HCT116 (cell line): Measurements from ENCODE around the gene RHOB. TPM values are rescaled to one million over a fixed set of nuclear protein-coding genes. Genes with fewer than 3 reads are reported as not detected.

Experiments used
- ATAC-seq: fragments of 200-7000 bp; cut with Tn5 transposase; 2 replicates; pipeline ENCODE4 v1.9.1; 2020; ENCODE audit warnings: mild to moderate bottlenecking, moderate library complexity
- BruUV-seq: library from RNA; stranded (reverse); fragments of 400-500 nt; replicated peaks from 2 replicates; lab custom pipeline; 2021; lab: Mats Ljungman, UMichigan
- CTCF ChIA-PET: fragments of 300-600 bp; sonication (Branson Sonifier 250); formaldehyde crosslinking; loops from one replicate; lab custom pipeline; 2021; ENCODE audit warnings: antibody characterized with exemption; lab: Charles Lee
- POLR2A ChIA-PET: fragments of 300-600, 350-600 bp; sonication (Branson Sonifier 250); formaldehyde crosslinking; loops from one replicate; lab custom pipeline; 2021; ENCODE audit warnings: antibody characterized with exemption; lab: Charles Lee
- RAD21 ChIA-PET, 2 experiments: fragments of 300-600 bp; sonication (Branson Sonifier 250); formaldehyde crosslinking; loops; one replicate each; lab custom pipeline; 2023; ENCODE audit warnings: low total read pairs in 2 of 2; ENCODE audit not compliant: uncharacterized antibody in 2 of 2, unreplicated experiment in 2 of 2, low non-redundant PET in 1 of 2; lab: Charles Lee
- DNase-seq: peaks from one replicate; pipeline ENCODE4 v3.0.0-alpha.2; 2010; ENCODE audit warnings: low read depth, low spot score
- H2AFZ ChIP-seq: fragments of 200-600 bp; shearing (Covaris generic), sonication (generic); 2 replicates; pipeline ENCODE4 v1.6.1; 2017; ENCODE audit warnings: low read depth, mixed run types, mixed read lengths, antibody characterized with exemption, low read length; ENCODE audit not compliant: poor library complexity, severe bottlenecking
- H3K27ac ChIP-seq: 2 replicates; pipeline ENCODE4 v1.5.1; 2012; ENCODE audit warnings: low read depth, low read length
- H3K27me3 ChIP-seq: fragments of 200-600 bp; sonication (generic); 2 replicates; pipeline ENCODE4 v1.6.1; 2016; ENCODE audit warnings: mixed run types, low read length, mixed read lengths; ENCODE audit not compliant: insufficient read depth
- H3K36me3 ChIP-seq, 2 experiments: fragments of 200-500 bp in 1 of 2; fragments of 200-600 bp in 1 of 2; sonication (Bioruptor generic) in 1 of 2; sonication (generic) in 1 of 2; 2 replicates each; pipeline versions ENCODE4 v1.5.1 to v1.6.1; 2014 to 2016; ENCODE audit warnings: low read length in 2 of 2, inconsistent platforms in 1 of 2, mixed read lengths in 1 of 2, mixed run types in 1 of 2; ENCODE audit not compliant: insufficient read depth in 2 of 2, control insufficient read depth in 1 of 2
- H3K4me1 ChIP-seq, 2 experiments: fragments of 200-600 bp in 1 of 2; sonication (generic) in 1 of 2; 2 replicates each; pipeline versions ENCODE4 v1.5.1 to v1.6.1; 2012 to 2017; ENCODE audit warnings: low read length in 2 of 2, inconsistent platforms in 1 of 2, mild to moderate bottlenecking in 1 of 2, mixed read lengths in 1 of 2, mixed run types in 1 of 2, moderate library complexity in 1 of 2; ENCODE audit not compliant: insufficient read depth in 2 of 2, control insufficient read depth in 1 of 2
- H3K4me2 ChIP-seq: fragments of 200-600 bp; sonication (generic); 2 replicates; pipeline ENCODE4 v1.6.1; 2017; ENCODE audit warnings: mixed run types, low read length, mixed read lengths
- H3K4me3 ChIP-seq, 2 experiments: fragments of 200-600 bp in 1 of 2; sonication (generic) in 1 of 2; replicated peaks in 1 of 2; 2 replicates each; pipeline ENCODE4 v1.5.1; 2011 to 2016; ENCODE audit warnings: low read length in 2 of 2, control low read depth in 1 of 2, low read depth in 1 of 2, mild to moderate bottlenecking in 1 of 2, mixed read lengths in 1 of 2, mixed run types in 1 of 2
- H3K79me2 ChIP-seq: fragments of 200-600 bp; sonication (generic); 2 replicates; pipeline ENCODE4 v1.6.1; 2017; ENCODE audit warnings: mild to moderate bottlenecking, mixed run types, low read length, moderate library complexity, mixed read lengths; ENCODE audit not compliant: insufficient read depth
- H3K9ac ChIP-seq: fragments of 200-600 bp; sonication (generic); 2 replicates; pipeline ENCODE4 v1.6.1; 2016; ENCODE audit warnings: low read length, mixed read lengths
- H3K9me2 ChIP-seq: fragments of 200-600 bp; sonication (generic), shearing (Covaris generic); 2 replicates; pipeline ENCODE4 v1.6.1; 2017; ENCODE audit warnings: mixed run types, mild to moderate bottlenecking, moderate library complexity; ENCODE audit not compliant: insufficient read depth
- H3K9me3 ChIP-seq, 2 experiments: fragments of 200-500 bp in 1 of 2; fragments of 200-600 bp in 1 of 2; sonication (Bioruptor generic) in 1 of 2; sonication (generic) in 1 of 2; 2 replicates each; pipeline ENCODE4 v1.6.1; 2014 to 2017; ENCODE audit warnings: low read length in 2 of 2, mixed read lengths in 2 of 2, inconsistent platforms in 1 of 2, low read depth in 1 of 2, mild to moderate bottlenecking in 1 of 2, mixed run types in 1 of 2, moderate library complexity in 1 of 2; ENCODE audit not compliant: control insufficient read depth in 1 of 2, insufficient read depth in 1 of 2
- H4K20me1 ChIP-seq: fragments of 200-600 bp; sonication (generic), shearing (Covaris generic); 2 replicates; pipeline ENCODE4 v1.6.1; 2017; ENCODE audit warnings: mixed run types, mild to moderate bottlenecking, moderate library complexity; ENCODE audit not compliant: insufficient read depth
- CBX3 ChIP-seq: IDR thresholded peaks from 2 replicates; pipeline ENCODE4 v1.6.1; 2012; ENCODE audit warnings: low read depth
- CEBPB ChIP-seq: IDR thresholded peaks from 2 replicates; pipeline ENCODE4 v1.6.1; 2012; ENCODE audit warnings: low read depth
- EGR1 ChIP-seq: IDR thresholded peaks from 2 replicates; pipeline ENCODE4 v1.6.1; 2012; ENCODE audit warnings: low read depth
- ELF1 ChIP-seq: IDR thresholded peaks from 2 replicates; pipeline ENCODE4 v1.6.1; 2012; ENCODE audit warnings: low read depth, borderline replicate concordance
- EZH2 ChIP-seq: fragments of 200-600 bp; sonication (generic); IDR thresholded peaks from 2 replicates; pipeline ENCODE4 v1.6.1; 2017; ENCODE audit warnings: antibody characterized with exemption, mixed run types
- JUND ChIP-seq: IDR thresholded peaks from 2 replicates; pipeline ENCODE4 v1.6.1; 2012
- SP1 ChIP-seq: IDR thresholded peaks from 2 replicates; pipeline ENCODE4 v1.6.1; 2012; ENCODE audit warnings: low read depth
- SRF ChIP-seq: IDR thresholded peaks from 2 replicates; pipeline ENCODE4 v1.6.1; 2012; ENCODE audit warnings: low read depth
- YY1 ChIP-seq: IDR thresholded peaks from 2 replicates; pipeline ENCODE4 v1.6.1; 2011; ENCODE audit warnings: low read length, low read depth, moderate library complexity, mild to moderate bottlenecking; ENCODE audit not compliant: insufficient replicate concordance; ENCODE audit errors: extremely low read depth
- intact Hi-C: fragments of 100-400 bp; cut with micrococcal nuclease; formaldehyde crosslinking; loops from 2 replicates; pipeline ENCODE4 v1.10.0; 2022
- total RNA-seq: library from RNA; stranded (reverse); gene quantifications from one replicate; pipeline ENCODE4 v1.2.1, GENCODE V29; 2021; ENCODE audit not compliant: unreplicated experiment
- TF ChIP-seq, protein P1 (sequence below): IDR thresholded peaks from 2 replicates; pipeline ENCODE4 v1.6.1; 2011; ENCODE audit warnings: mild to moderate bottlenecking, low read length, moderate library complexity; ENCODE audit not compliant: insufficient replicate concordance; ENCODE audit errors: extremely low read depth
- TF ChIP-seq, protein P2 (sequence below): IDR thresholded peaks from 2 replicates; pipeline ENCODE4 v1.6.1; 2012

Gene RHOB
- total RNA-seq, 1 experiment from 2014 or later: 72.9 TPM

DNA sequence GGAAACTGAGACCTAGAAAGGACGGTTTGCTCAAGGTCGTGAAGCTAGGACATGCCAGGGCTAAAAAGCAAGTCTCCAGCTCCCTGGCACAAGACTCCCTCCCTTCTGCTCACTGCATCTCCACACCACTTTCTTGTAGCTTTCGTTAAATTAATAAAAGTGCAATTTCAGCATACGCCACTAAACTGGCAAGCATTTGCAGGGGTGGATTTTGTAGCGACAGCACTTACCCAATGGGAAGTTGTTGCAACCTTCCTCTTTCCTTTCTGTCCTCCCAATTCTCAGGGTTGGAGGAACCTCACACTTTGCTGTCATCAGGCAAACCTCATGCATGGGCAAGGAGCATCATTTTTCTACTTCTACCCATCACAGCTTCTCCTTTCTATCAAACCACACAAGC, 7.4 kb upstream of the RHOB start (continued):
- TF ChIP-seq, protein P1, sequence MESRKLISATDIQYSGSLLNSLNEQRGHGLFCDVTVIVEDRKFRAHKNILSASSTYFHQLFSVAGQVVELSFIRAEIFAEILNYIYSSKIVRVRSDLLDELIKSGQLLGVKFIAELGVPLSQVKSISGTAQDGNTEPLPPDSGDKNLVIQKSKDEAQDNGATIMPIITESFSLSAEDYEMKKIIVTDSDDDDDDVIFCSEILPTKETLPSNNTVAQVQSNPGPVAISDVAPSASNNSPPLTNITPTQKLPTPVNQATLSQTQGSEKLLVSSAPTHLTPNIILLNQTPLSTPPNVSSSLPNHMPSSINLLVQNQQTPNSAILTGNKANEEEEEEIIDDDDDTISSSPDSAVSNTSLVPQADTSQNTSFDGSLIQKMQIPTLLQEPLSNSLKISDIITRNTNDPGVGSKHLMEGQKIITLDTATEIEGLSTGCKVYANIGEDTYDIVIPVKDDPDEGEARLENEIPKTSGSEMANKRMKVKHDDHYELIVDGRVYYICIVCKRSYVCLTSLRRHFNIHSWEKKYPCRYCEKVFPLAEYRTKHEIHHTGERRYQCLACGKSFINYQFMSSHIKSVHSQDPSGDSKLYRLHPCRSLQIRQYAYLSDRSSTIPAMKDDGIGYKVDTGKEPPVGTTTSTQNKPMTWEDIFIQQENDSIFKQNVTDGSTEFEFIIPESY: no peak
- TF ChIP-seq SRF (no peak), EGR1 (no peak), ELF1 (no peak), JUND (no peak), YY1 (no peak), EZH2 (no peak), CEBPB (no peak), CBX3 (no peak)
- TF ChIP-seq, protein P2, sequence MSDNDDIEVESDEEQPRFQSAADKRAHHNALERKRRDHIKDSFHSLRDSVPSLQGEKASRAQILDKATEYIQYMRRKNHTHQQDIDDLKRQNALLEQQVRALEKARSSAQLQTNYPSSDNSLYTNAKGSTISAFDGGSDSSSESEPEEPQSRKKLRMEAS: no peak
- TF ChIP-seq, all 23 proteins: peak for 2

- RAD21 ChIA-PET: interaction anchor here in 1 of 2 experiments (1.6 to 1.8 kb wide), 2 partner anchors 196 kb away, joined by 4 to 5 read pairs; no protein-coding TSS in a partner anchor
- H3K9me3 ChIP-seq: no peaks in the 10 kb centered on the region
- H3K9ac ChIP-seq: no peak overlapping the region
- CTCF ChIA-PET: interaction anchor here (1.2 to 7.0 kb wide), 4 partner anchors 28 to 202 kb away, joined by 5 to 66 read pairs (median 32); no protein-coding TSS in a partner anchor
- no peak for ATAC-seq
- no peaks in the 10 kb centered on the region for H3K36me3 ChIP-seq
- H3K4me1 ChIP-seq: peaks cover 33 to 48% of the 10 kb centered on the region in 2 experiments
- H3K9me2 ChIP-seq: no peaks in the 10 kb centered on the region
- DNase-seq: no peak
- H3K4me2 ChIP-seq: no peak overlapping the region
- no peak for TF ChIP-seq SP1
- H4K20me1 ChIP-seq: no peaks in the 10 kb centered on the region
- no peak overlapping the region for H2AFZ ChIP-seq
- H3K4me3 ChIP-seq: no peak overlapping the region
- no TSS peak for BruUV-seq
- POLR2A ChIA-PET: interaction anchor here (1.1 to 5.5 kb wide), 3 partner anchors 8 to 28 kb away, joined by 3 to 76 read pairs (median 3); partner anchors contain the start of gene RHOB
- intact Hi-C loops: no loop called here
- H3K79me2 ChIP-seq: no peaks in the 10 kb centered on the region
- no peak overlapping the region for H3K27ac ChIP-seq
- no peaks in the 10 kb centered on the region for H3K27me3 ChIP-seq
These were observed 6.8 kb upstream of the RHOB start for GRCh38 chr2:20440001-20440560.
